ENCODE measurements around the gene TCEANC2.

Gene TCEANC2

DNA sequence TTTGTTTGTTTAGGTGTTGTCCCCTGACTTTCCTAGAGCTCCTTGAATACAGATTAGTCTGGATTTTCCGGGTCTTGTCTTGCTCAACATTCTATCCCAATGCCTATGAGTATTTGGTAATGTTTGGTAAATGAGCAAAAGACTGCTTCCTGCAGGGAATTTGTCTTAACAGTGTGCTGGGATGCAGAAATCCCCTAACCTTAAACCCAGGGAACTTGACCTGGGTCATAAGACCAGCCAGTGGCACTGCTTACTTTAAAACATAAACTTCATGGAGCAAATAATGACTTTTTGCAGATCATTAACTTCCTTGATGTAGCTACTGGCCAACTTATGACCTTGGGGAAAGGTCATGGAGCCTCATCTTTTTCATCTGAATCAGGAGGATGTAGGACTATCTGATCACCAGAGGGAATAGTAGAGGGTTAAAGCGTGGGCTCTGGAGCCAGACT, 27.2 kb downstream of the TCEANC2 start:
- TF ChIP-seq, protein P1, sequence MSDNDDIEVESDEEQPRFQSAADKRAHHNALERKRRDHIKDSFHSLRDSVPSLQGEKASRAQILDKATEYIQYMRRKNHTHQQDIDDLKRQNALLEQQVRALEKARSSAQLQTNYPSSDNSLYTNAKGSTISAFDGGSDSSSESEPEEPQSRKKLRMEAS (IDR thresholded peaks at IDR 0.05; ENCODE audit: low read depth, low read length), result no peak
- no peak for TF ChIP-seq CTCF (IDR thresholded peaks at IDR 0.05; ENCODE audit: low read depth, low read length)
- no peak for TF ChIP-seq POLR2A (IDR thresholded peaks at IDR 0.05; ENCODE audit: extremely low read depth, insufficient read length)
- no peak for TF ChIP-seq MYC (IDR thresholded peaks at IDR 0.05; ENCODE audit: low read depth, low read length)
- no peak overlapping the region for H3K4me3 ChIP-seq (ENCODE audit: low read depth, low read length)
- no peak for DNase-seq (ENCODE audit: low read depth)

- TF ChIP-seq POLR2A (IDR thresholded peaks at IDR 0.05; ENCODE audit: extremely low read depth, insufficient read length), result no peak
- peak; percentile 85 for TF ChIP-seq CTCF (IDR thresholded peaks at IDR 0.05; ENCODE audit: low read depth, low read length)
- peak; percentile 76 for DNase-seq (ENCODE audit: low read depth)
Observed at GRCh38 chr1:54081306-54082270, 28.2 kb downstream of the TCEANC2 start.

DNA sequence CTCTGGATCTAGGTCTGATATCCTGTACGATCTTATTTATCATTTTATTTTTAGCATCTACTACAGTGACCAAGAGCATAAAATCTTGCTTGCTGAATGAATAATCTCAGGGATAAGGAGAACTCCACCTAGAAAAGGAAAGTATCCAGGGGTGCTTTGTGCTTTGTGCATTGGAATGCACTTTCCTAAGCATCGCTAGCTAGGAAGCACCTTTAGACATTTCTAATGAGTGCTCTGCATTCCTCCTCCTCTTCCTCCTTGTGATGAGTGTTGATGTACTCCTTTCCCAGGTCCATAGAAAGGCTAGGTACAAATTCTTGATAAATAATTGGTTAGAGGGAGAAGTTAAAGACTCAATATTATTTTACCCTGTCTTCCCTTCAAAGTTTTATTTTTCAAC, 31.4 kb downstream of the TCEANC2 start:
- no peak overlapping the region for H3K4me3 ChIP-seq (ENCODE audit: low read depth, low read length)
- no peak for TF ChIP-seq POLR2A (IDR thresholded peaks at IDR 0.05; ENCODE audit: extremely low read depth, insufficient read length)
- TF ChIP-seq MYC (IDR thresholded peaks at IDR 0.05; ENCODE audit: low read depth, low read length), result no peak
- TF ChIP-seq, protein P1 (IDR thresholded peaks at IDR 0.05; ENCODE audit: low read depth, low read length), result no peak
- no peak for TF ChIP-seq CTCF (IDR thresholded peaks at IDR 0.05; ENCODE audit: low read depth, low read length)

More at GRCh38 chr1:54081306-54082270, 28.2 kb downstream of the TCEANC2 start:
- no peak overlapping the region for H3K4me3 ChIP-seq (ENCODE audit: low read depth, low read length)

GRCh38 chr1:54086754-54087153, 33.3 kb downstream of the TCEANC2 start:
- TF ChIP-seq POLR2A (IDR thresholded peaks at IDR 0.05; ENCODE audit: extremely low read depth, insufficient read length) (no peak), CTCF (IDR thresholded peaks at IDR 0.05; ENCODE audit: low read depth, low read length) (no peak), MYC (IDR thresholded peaks at IDR 0.05; ENCODE audit: low read depth, low read length) (no peak)
- TF ChIP-seq, protein P1 (IDR thresholded peaks at IDR 0.05; ENCODE audit: low read depth, low read length), result no peak
- H3K4me3 ChIP-seq (ENCODE audit: low read depth, low read length), result no peak overlapping the region
- no peak for DNase-seq (ENCODE audit: low read depth)

More for the DNA sequence above, 31.4 kb downstream of the TCEANC2 start:
- no peak for DNase-seq (ENCODE audit: low read depth)

DNA sequence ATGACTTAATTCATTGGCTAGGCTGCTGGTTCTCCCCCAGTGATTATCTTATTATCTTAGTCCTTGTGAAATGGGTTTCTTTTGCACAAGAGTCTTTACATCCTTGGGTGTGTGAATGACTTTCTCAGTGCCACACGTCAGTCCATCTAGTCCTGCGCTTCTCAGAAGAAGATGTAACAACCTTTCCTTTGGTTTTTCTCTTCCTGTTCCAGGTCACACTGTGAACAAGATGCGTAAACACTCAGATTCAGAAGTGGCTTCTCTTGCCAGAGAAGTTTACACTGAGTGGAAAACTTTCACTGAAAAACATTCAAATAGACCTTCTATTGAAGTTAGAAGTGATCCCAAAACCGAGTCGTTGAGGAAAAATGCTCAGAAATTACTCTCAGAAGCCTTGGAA, 35.0 kb downstream of the TCEANC2 start:
- DNase-seq (ENCODE audit: low read depth), result no peak
- H3K4me3 ChIP-seq (ENCODE audit: low read depth, low read length), result no peak overlapping the region
- TF ChIP-seq MYC (IDR thresholded peaks at IDR 0.05; ENCODE audit: low read depth, low read length) (no peak), POLR2A (IDR thresholded peaks at IDR 0.05; ENCODE audit: extremely low read depth, insufficient read length) (no peak), CTCF (IDR thresholded peaks at IDR 0.05; ENCODE audit: low read depth, low read length) (no peak)
- TF ChIP-seq, protein P1 (IDR thresholded peaks at IDR 0.05; ENCODE audit: low read depth, low read length), result no peak
